Hematopoietic multipotent progenitor cell treated with erythropoietin and hydrocortisone succinate and interleukin-3 and kit ligand, for 4 days (in vitro differentiated cells): ENCODE measurements around the gene SMAD2.
"Not testable (repeated sequence)": the region's sequence is repeated elsewhere in the genome, so short reads cannot be mapped to it uniquely, and the experiment has no call there.

Experiments used
- DNase-seq: peaks from one replicate; pipeline ENCODE4 v3.0.0-alpha.2; 2015

Gene SMAD2

GRCh38 chr18:47832348-47832747 is 98.1 kb downstream of the SMAD2 start:
- no peak for DNase-seq

- DNase-seq: no peak
Measured at GRCh38 chr18:47831351-47831750, 99.1 kb downstream of the SMAD2 start.

- DNase-seq: no peak
Measured at GRCh38 chr18:47830772-47831171, 99.7 kb downstream of the SMAD2 start.

GRCh38 chr18:47829831-47830230 is 100.6 kb downstream of the SMAD2 start:
- no peak for DNase-seq

- DNase-seq: not testable (repeated sequence)
Measured at GRCh38 chr18:47828031-47828430, 102.4 kb downstream of the SMAD2 start.

GRCh38 chr18:47826157-47827074 is 104.0 kb downstream of the SMAD2 start:
- peak; percentile 28 for DNase-seq

- DNase-seq: no peak
Measured at GRCh38 chr18:47821314-47821713, 109.1 kb downstream of the SMAD2 start.

GRCh38 chr18:47817795-47818077 is 112.7 kb downstream of the SMAD2 start:
- no peak for DNase-seq

- no peak for DNase-seq
Measured at GRCh38 chr18:47817017-47817794, 113.3 kb downstream of the SMAD2 start.

- DNase-seq: peak; percentile 15
Measured at GRCh38 chr18:47815486-47816270, 114.8 kb downstream of the SMAD2 start.

GRCh38 chr18:47809420-47809819 is 121.0 kb downstream of the SMAD2 start:
- DNase-seq: no peak

- no peak for DNase-seq
Measured at GRCh38 chr18:47802802-47803201, 127.7 kb downstream of the SMAD2 start.

- no peak for DNase-seq
Measured at GRCh38 chr18:47801817-47802216, 128.6 kb downstream of the SMAD2 start.

- no peak for DNase-seq
Measured at GRCh38 chr18:47800756-47801155, 129.7 kb downstream of the SMAD2 start.

GRCh38 chr18:47800248-47800647 is 130.2 kb downstream of the SMAD2 start:
- DNase-seq: no peak

- no peak for DNase-seq
Measured at GRCh38 chr18:47799376-47799775, 131.1 kb downstream of the SMAD2 start.

GRCh38 chr18:47798366-47798765 is 132.1 kb downstream of the SMAD2 start:
- no peak for DNase-seq

- no peak for DNase-seq
Measured at GRCh38 chr18:47797126-47797525, 133.3 kb downstream of the SMAD2 start.

- DNase-seq: no peak
Measured at GRCh38 chr18:47795434-47795814, 135.0 kb downstream of the SMAD2 start.

GRCh38 chr18:47794725-47795433 is 135.6 kb downstream of the SMAD2 start:
- no peak for DNase-seq

GRCh38 chr18:47793609-47794008 is 136.8 kb downstream of the SMAD2 start:
- no peak for DNase-seq

- no peak for DNase-seq
Measured at GRCh38 chr18:47791461-47791985, 138.9 kb downstream of the SMAD2 start.

GRCh38 chr18:47790036-47790435 is 140.4 kb downstream of the SMAD2 start:
- no peak for DNase-seq
